HEK293 (cell line): ENCODE measurements around the gene CLASP2.

Source experiments
- CTCF ChIA-PET: fragments of 350-600 bp; formaldehyde crosslinking; extraction: SDS; loops from one replicate; lab custom pipeline; 2021; ENCODE audit warnings: antibody characterized with exemption; lab: Yijun Ruan, JAX
- POLR2A ChIA-PET: fragments of 300-600 bp; formaldehyde crosslinking; extraction: SDS; loops from one replicate; lab custom pipeline; 2020; ENCODE audit warnings: antibody characterized with exemption, inconsistent platforms; lab: Yijun Ruan, JAX
- H3K27ac ChIP-seq: fragments of 200-500 bp; sonication (Bioruptor generic); 2 replicates; pipeline ENCODE4 v1.5.1; 2014; ENCODE audit warnings: low read depth, low read length, control low read depth, inconsistent platforms; ENCODE audit errors: extremely low read depth
- H3K36me3 ChIP-seq, 2 experiments: fragments of 200-500 bp in 1 of 2; sonication (Bioruptor generic) in 1 of 2; 1 replicate in 1 of 2; 2 replicates in 1 of 2; pipeline ENCODE4 v1.5.1; 2014 to 2017; ENCODE audit warnings: inconsistent platforms in 2 of 2, low read length in 2 of 2; ENCODE audit not compliant: control insufficient read depth in 2 of 2, insufficient read depth in 1 of 2
- H3K4me1 ChIP-seq: fragments of 200-500 bp; sonication (Bioruptor generic); 2 replicates; pipeline ENCODE4 v1.5.1; 2014; ENCODE audit warnings: mild to moderate bottlenecking, low read length, inconsistent platforms; ENCODE audit not compliant: control insufficient read depth, insufficient read depth
- H3K4me3 ChIP-seq: 2 replicates; pipeline ENCODE4 v1.5.1; 2011; ENCODE audit warnings: low read depth, mild to moderate bottlenecking, control low read depth, low read length, moderate library complexity
- H3K9me3 ChIP-seq: fragments of 200-500 bp; sonication (Bioruptor generic); 2 replicates; pipeline ENCODE4 v1.5.1; 2014; ENCODE audit warnings: low read depth, low read length, inconsistent platforms; ENCODE audit not compliant: control insufficient read depth, insufficient read depth
- FEZF1 ChIP-seq: fragments of 450-650 bp; formaldehyde crosslinking; IDR thresholded peaks from 2 replicates; pipeline ENCODE4 v1.5.1; 2016; ENCODE audit warnings: missing biosample characterization, missing genetic modification characterization
- GFI1B ChIP-seq: fragments of 450-650 bp; formaldehyde crosslinking; IDR thresholded peaks from 2 replicates; pipeline ENCODE4 v1.5.1; 2016; ENCODE audit warnings: missing biosample characterization, missing genetic modification characterization
- MEIS1 ChIP-seq: sonication (generic); formaldehyde crosslinking; IDR thresholded peaks from 2 replicates; pipeline ENCODE4 v1.8.1; 2022; ENCODE audit warnings: missing genetic modification reagents, mild to moderate bottlenecking, borderline replicate concordance
- TSHZ1 ChIP-seq: fragments of 450-650 bp; formaldehyde crosslinking; IDR thresholded peaks from 2 replicates; pipeline ENCODE4 v1.5.1; 2016; ENCODE audit warnings: missing biosample characterization, missing genetic modification characterization, borderline replicate concordance
- ZBTB6 ChIP-seq: fragments of 450-650 bp; formaldehyde crosslinking; IDR thresholded peaks from 2 replicates; pipeline ENCODE4 v1.5.1; 2017; ENCODE audit warnings: missing biosample characterization, missing genetic modification characterization
- ZNF169 ChIP-seq: fragments of 450-650 bp; formaldehyde crosslinking; IDR thresholded peaks from 2 replicates; pipeline ENCODE4 v1.5.1; 2016; ENCODE audit warnings: missing biosample characterization, missing genetic modification characterization
- ZNF2 ChIP-seq: fragments of 450-650 bp; formaldehyde crosslinking; IDR thresholded peaks from 2 replicates; pipeline ENCODE4 v1.5.1; 2016; ENCODE audit warnings: missing biosample characterization, missing genetic modification characterization
- ZNF274 ChIP-seq, 2 experiments: fragments of 200-500 bp in 1 of 2; fragments of 450-650 bp in 1 of 2; sonication (Bioruptor generic) in 1 of 2; formaldehyde crosslinking in 1 of 2; IDR thresholded peaks; 2 replicates each; pipeline versions ENCODE4 v1.5.1 to v1.6.1; 2014 to 2016; ENCODE audit warnings: borderline replicate concordance in 1 of 2, inconsistent platforms in 1 of 2, low read length in 1 of 2, missing biosample characterization in 1 of 2, missing genetic modification characterization in 1 of 2
- ZNF37A ChIP-seq: fragments of 450-650 bp; IDR thresholded peaks from 2 replicates; pipeline ENCODE4 v1.5.1; 2018; ENCODE audit warnings: missing biosample characterization, missing genetic modification characterization
- ZNF560 ChIP-seq: fragments of 450-650 bp; formaldehyde crosslinking; IDR thresholded peaks from 2 replicates; pipeline ENCODE4 v1.5.1; 2017; ENCODE audit warnings: missing biosample characterization, missing genetic modification characterization, borderline replicate concordance
- ZNF571 ChIP-seq: fragments of 450-650 bp; formaldehyde crosslinking; IDR thresholded peaks from 2 replicates; pipeline ENCODE4 v1.5.0; 2017; ENCODE audit warnings: missing biosample characterization, missing genetic modification characterization
- ZNF585B ChIP-seq: fragments of 450-650 bp; formaldehyde crosslinking; IDR thresholded peaks from 2 replicates; pipeline ENCODE4 v1.5.1; 2016; ENCODE audit warnings: missing biosample characterization, missing genetic modification characterization
- ZNF658 ChIP-seq: fragments of 450-650 bp; formaldehyde crosslinking; IDR thresholded peaks from 2 replicates; pipeline ENCODE4; 2016; ENCODE audit warnings: missing biosample characterization, missing genetic modification characterization
- ZNF664 ChIP-seq: fragments of 450-650 bp; formaldehyde crosslinking; IDR thresholded peaks from 2 replicates; pipeline ENCODE4 v1.5.1; 2016; ENCODE audit warnings: missing biosample characterization, missing genetic modification characterization
- ZSCAN4 ChIP-seq: fragments of 450-650 bp; formaldehyde crosslinking; IDR thresholded peaks from 2 replicates; pipeline ENCODE4 v1.5.1; 2017; ENCODE audit warnings: missing biosample characterization, missing genetic modification characterization

CLASP2 gene

DNA sequence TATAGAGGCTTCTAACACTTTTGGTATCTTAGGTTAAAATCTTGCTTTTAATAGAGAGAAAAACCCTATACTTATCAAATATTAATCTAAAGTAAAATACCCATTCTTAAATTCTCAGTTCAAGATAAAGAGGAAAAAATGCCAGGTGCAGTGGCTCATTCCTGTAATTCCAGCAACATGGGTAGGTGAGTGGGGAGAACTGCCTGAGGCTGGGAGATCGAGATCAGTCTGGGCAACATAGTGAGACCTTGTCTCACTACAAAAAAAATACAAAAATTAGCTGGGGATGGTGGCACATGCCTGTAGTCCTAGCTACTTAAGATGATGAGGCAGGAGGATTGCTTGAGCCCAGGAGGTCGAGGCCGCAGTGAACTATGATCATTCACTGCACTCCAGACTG, 135.8 kb downstream of the CLASP2 start:
- ChIA-PET CTCF (no interaction called here), POLR2A (no interaction called here)
- H3K27ac ChIP-seq, result no peak overlapping the region
- no peaks in the 10 kb centered on the region for H3K4me1 ChIP-seq
- TF ChIP-seq ZNF169, result no peak
- TF ChIP-seq ZNF560 (tag by site-specific recombination), result no peak
- TF ChIP-seq GFI1B (tag by site-specific recombination), result no peak
- TF ChIP-seq ZNF2 (tag by site-specific recombination), result no peak
- no peak for TF ChIP-seq FEZF1
- TF ChIP-seq ZSCAN4, result no peak
- TF ChIP-seq, all 188 proteins: peak for 0
- H3K9me3 ChIP-seq, result no peaks in the 10 kb centered on the region
- peaks cover 0 to 20% of the 10 kb centered on the region in 2 experiments; a peak in 2 of 3 replicates for H3K36me3 ChIP-seq
- no peak overlapping the region for H3K4me3 ChIP-seq

DNA sequence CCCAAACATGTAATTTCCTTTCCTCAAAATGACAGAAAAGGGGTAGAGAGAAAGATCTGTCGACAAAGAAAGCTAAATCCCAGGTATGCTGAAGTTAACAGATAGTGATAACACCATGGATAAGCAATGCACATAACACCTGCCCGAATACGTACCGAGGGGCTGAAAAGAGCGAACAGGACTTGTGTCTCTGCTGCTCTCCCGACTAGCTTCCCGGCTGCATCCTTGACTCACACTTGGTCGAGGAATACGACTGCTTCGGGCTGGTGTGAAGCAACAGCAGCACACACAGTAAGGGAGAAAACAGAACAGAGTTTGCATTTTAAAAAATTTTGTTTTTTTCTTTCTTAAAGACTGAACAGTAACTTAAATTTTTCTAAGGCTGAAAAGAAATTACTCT, 136.4 kb downstream of the CLASP2 start:
- no peaks in the 10 kb centered on the region for H3K9me3 ChIP-seq
- TF ChIP-seq ZNF658 (no peak), ZNF664 (tag by site-specific recombination) (no peak), ZNF585B (no peak), TSHZ1 (tag by site-specific recombination) (no peak), ZNF571 (no peak)
- CTCF ChIA-PET, result no interaction called here
- no peaks in the 10 kb centered on the region for H3K4me1 ChIP-seq
- POLR2A ChIA-PET, result no interaction called here
- no peak overlapping the region for H3K4me3 ChIP-seq
- H3K27ac ChIP-seq, result no peak overlapping the region
- peaks cover 0 to 22% of the 10 kb centered on the region in 2 experiments; a peak in 2 of 3 replicates for H3K36me3 ChIP-seq

GRCh38 chr3:33579840-33580239, 138.2 kb downstream of the CLASP2 start:
- no peak overlapping the region for H3K27ac ChIP-seq
- TF ChIP-seq MEIS1 (CRISPR knock-in tag), result no peak
- TF ChIP-seq ZNF274 (IDR thresholded peaks at IDR 0.05; ENCODE audit: low read length), result no peak
- no peak for TF ChIP-seq ZNF274 (tag by site-specific recombination; IDR thresholded peaks at IDR 0.05; ENCODE audit: borderline replicate concordance)
- no peak for TF ChIP-seq ZNF37A (tag by site-specific recombination)
- no peak for TF ChIP-seq ZBTB6 (tag by site-specific recombination)
- TF ChIP-seq TSHZ1 (tag by site-specific recombination), result no peak
- CTCF ChIA-PET, result no interaction called here

More at GRCh38 chr3:33579840-33580239, 138.2 kb downstream of the CLASP2 start:
- Histone ChIP-seq H3K4me1 (no peaks in the 10 kb centered on the region), H3K9me3 (no peaks in the 10 kb centered on the region), H3K36me3 (peaks cover 0 to 28% of the 10 kb centered on the region in 2 experiments; a peak in 2 of 3 replicates), H3K4me3 (no peak overlapping the region)
- POLR2A ChIA-PET, result interaction anchor here (0.6 kb wide), 1 partner anchor 18 kb away, joined by 3 read pairs; no protein-coding TSS in a partner anchor
